HepG2 (cell line): Measurements from ENCODE around the gene CYB5B. TPM values are rescaled to one million over a fixed set of nuclear protein-coding genes. Genes with fewer than 3 reads are reported as not detected.
A peak's percentile ranks its signal among the peaks of the same experiment; 100 is the strongest.

Experiments
- CC2D1A ChIP-seq: sonication (generic); formaldehyde crosslinking; IDR thresholded peaks from 2 replicates; pipeline ENCODE4 v1.8.1; 2023; ENCODE audit warnings: mild to moderate bottlenecking, missing genetic modification reagents
- FIP1L1 ChIP-seq: fragments of 200-400 bp; formaldehyde crosslinking; IDR thresholded peaks from 2 replicates; pipeline ENCODE4 v1.6.1; 2018; ENCODE audit warnings: low read depth, mild to moderate bottlenecking, low read length, moderate library complexity, borderline replicate concordance; ENCODE audit not compliant: insufficient read depth
- JUND ChIP-seq: sonication (generic); formaldehyde crosslinking; IDR thresholded peaks from 2 replicates; pipeline ENCODE4 v1.8.0; 2022; ENCODE audit warnings: mild to moderate bottlenecking, missing genetic modification reagents
- NONO ChIP-seq, 2 experiments: fragments of 450-650 bp in 1 of 2; sonication (generic) in 1 of 2; formaldehyde crosslinking in 1 of 2; IDR thresholded peaks in 1 of 2; conservative IDR thresholded peaks in 1 of 2; 2 replicates each; pipeline versions ENCODE4 v1.6.1 to v1.8.0; 2017 to 2022; ENCODE audit warnings: mild to moderate bottlenecking in 1 of 2, missing genetic modification reagents in 1 of 2, moderate library complexity in 1 of 2
- YY1 ChIP-seq: IDR thresholded peaks from 2 replicates; pipeline ENCODE4 v1.6.1; 2011; ENCODE audit warnings: low read length, low read depth, moderate library complexity, mild to moderate bottlenecking; ENCODE audit not compliant: insufficient read depth, insufficient replicate concordance
- ZMYM3 ChIP-seq: sonication (generic); formaldehyde crosslinking; IDR thresholded peaks from 2 replicates; pipeline ENCODE4 v1.5.1; 2020; ENCODE audit warnings: mild to moderate bottlenecking, missing genetic modification reagents
- ZNF124 ChIP-seq: sonication (generic); formaldehyde crosslinking; IDR thresholded peaks from 2 replicates; pipeline ENCODE4 v1.4.0; 2020; ENCODE audit warnings: missing genetic modification reagents
- ZNF292 ChIP-seq: sonication (generic); formaldehyde crosslinking; IDR thresholded peaks from 2 replicates; pipeline ENCODE4 v1.8.1; 2022; ENCODE audit warnings: mild to moderate bottlenecking, low read depth, missing genetic modification reagents, borderline replicate concordance
- ZNF3 ChIP-seq: IDR thresholded peaks from 2 replicates; pipeline ENCODE4 v1.7.0; 2017; ENCODE audit warnings: inconsistent platforms
- ZNF430 ChIP-seq: sonication (generic); formaldehyde crosslinking; IDR thresholded peaks from 2 replicates; pipeline ENCODE4 v1.9.0; 2021; ENCODE audit warnings: mild to moderate bottlenecking, missing genetic modification reagents
- ZNF501 ChIP-seq: sonication (generic); formaldehyde crosslinking; IDR thresholded peaks from 2 replicates; pipeline ENCODE4 v1.5.1; 2020; ENCODE audit warnings: mild to moderate bottlenecking, moderate library complexity, missing genetic modification reagents
- ZNF550 ChIP-seq: sonication (generic); formaldehyde crosslinking; IDR thresholded peaks from 2 replicates; pipeline ENCODE4 v1.4.0; 2020; ENCODE audit warnings: mild to moderate bottlenecking, missing genetic modification reagents, borderline replicate concordance
- ZNF562 ChIP-seq: sonication (generic); formaldehyde crosslinking; IDR thresholded peaks from 2 replicates; pipeline ENCODE4 v1.8.0; 2022; ENCODE audit warnings: missing genetic modification reagents, borderline replicate concordance
- polyA plus RNA-seq, 8 experiments: library from polyadenylated mRNA; depleted of rRNA in 3 of 8; stranded (reverse) in 7 of 8; unstranded in 1 of 8; fragments of >200 nt; fragmentation: Illumina TruSeq in 4 of 8; extraction: Trizol in 4 of 8; gene quantifications; 2 replicates each; pipeline versions ENCODE4 v1.2.1 to v1.2.3, GENCODE V29; 2011 to 2016; ENCODE audit warnings: low read depth in 4 of 8, missing spikeins in 1 of 8, mixed read lengths in 1 of 8; ENCODE audit not compliant: insufficient read depth in 1 of 8
- total RNA-seq, 5 experiments: library from RNA; depleted of rRNA; stranded (reverse); fragments of >200 nt; fragmentation: Illumina TruSeq; extraction: Trizol; gene quantifications; 2 replicates each; pipeline ENCODE4 v1.2.3, GENCODE V29; 2016; ENCODE audit warnings: low read depth in 1 of 5
- TF ChIP-seq, protein P1 (sequence below): sonication (generic); formaldehyde crosslinking; IDR thresholded peaks from 2 replicates; pipeline ENCODE4 v1.4.0; 2020; ENCODE audit warnings: missing genetic modification reagents, low read depth, mild to moderate bottlenecking, borderline replicate concordance
- TF ChIP-seq, protein P2 (sequence below): sonication (generic); formaldehyde crosslinking; IDR thresholded peaks from 2 replicates; pipeline ENCODE4 v1.4.0; 2020; ENCODE audit warnings: missing genetic modification reagents
- TF ChIP-seq, protein P3 (sequence below): sonication (generic); formaldehyde crosslinking; IDR thresholded peaks from 2 replicates; pipeline ENCODE4 v1.5.0; 2020; ENCODE audit warnings: mild to moderate bottlenecking, missing genetic modification reagents, borderline replicate concordance
- TF ChIP-seq, protein P4 (sequence below): sonication (generic); formaldehyde crosslinking; IDR thresholded peaks from 2 replicates; pipeline ENCODE4 v1.4.0; 2020; ENCODE audit warnings: mild to moderate bottlenecking, low read depth, missing genetic modification reagents
- TF ChIP-seq, protein P5 (sequence below): sonication (generic); formaldehyde crosslinking; IDR thresholded peaks from 2 replicates; pipeline ENCODE4 v1.8.1; 2023; ENCODE audit warnings: mild to moderate bottlenecking, inconsistent platforms, moderate library complexity, missing genetic modification reagents, borderline replicate concordance
- TF ChIP-seq, protein P6 (sequence below): IDR thresholded peaks from 2 replicates; pipeline ENCODE4 v1.6.1; 2012; ENCODE audit warnings: inconsistent platforms

CYB5B gene
- total and polyA plus RNA-seq, 2 of the 13 experiments (the other 11 are each of a cell fraction or from before 2014, with no cell fraction given): 234 to 432 TPM

DNA sequence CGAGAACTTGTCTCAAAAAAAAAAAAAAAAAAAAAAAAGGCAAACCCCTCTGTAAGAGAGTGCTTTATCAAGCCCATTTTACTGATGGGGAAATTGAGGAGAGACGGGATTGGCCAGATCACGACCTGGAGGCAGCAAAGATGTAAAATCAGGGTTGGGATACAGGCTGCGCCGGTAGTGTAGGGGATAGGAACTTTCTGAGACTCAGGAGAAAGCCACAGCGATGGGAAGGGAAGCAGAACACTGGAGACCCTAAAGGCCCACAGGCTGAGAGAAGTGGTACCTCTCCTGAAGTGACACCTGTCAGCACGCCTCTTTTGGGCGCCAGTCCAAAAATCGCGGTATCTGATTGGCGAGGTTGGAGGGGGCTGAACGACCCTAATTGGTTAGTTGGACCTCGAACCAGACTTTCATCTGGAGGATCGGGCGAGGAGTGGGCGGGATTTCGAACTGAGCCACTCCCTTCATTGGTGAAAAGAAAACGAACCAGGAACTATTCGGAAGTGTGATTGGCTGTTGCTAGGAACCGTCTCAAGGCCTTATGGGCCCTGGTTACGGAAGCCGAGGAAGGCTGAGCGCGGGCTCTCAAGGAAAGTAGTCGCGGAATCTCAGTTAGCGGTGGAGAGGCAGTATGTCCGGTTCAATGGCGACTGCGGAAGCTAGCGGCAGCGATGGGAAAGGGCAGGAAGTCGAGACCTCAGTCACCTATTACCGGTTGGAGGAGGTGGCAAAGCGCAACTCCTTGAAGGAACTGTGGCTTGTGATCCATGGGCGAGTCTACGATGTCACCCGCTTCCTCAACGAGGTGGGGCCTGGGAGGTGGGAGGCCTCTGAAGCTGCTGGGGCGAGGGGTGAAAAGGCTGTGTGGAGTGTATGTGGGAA lies at the start of gene CYB5B (continued):
- TF ChIP-seq, protein P1, sequence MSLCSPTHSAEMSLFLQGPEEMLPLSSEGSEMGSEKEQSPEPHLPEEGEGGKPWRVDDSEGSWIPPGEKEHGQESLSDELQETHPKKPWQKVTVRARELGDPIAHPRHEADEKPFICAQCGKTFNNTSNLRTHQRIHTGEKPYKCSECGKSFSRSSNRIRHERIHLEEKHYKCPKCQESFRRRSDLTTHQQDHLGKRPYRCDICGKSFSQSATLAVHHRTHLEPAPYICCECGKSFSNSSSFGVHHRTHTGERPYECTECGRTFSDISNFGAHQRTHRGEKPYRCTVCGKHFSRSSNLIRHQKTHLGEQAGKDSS (CRISPR knock-in tag): peak; percentile 61
- TF ChIP-seq ZNF3 (CRISPR knock-in tag) (no peak), ZNF562 (CRISPR knock-in tag) (no peak), ZNF550 (CRISPR knock-in tag) (no peak), YY1 (peak; percentile 88), ZMYM3 (CRISPR knock-in tag) (peak; percentile 94), ZNF292 (CRISPR knock-in tag) (no peak), ZNF430 (CRISPR knock-in tag) (peak; percentile 92; the same call in 1 of the 2 replicates), ZNF501 (CRISPR knock-in tag) (peak; percentile 84), ZNF124 (CRISPR knock-in tag) (peak; percentile 26; the same call in 1 of the 2 replicates), FIP1L1 (no peak), CC2D1A (CRISPR knock-in tag) (no peak), NONO (IDR thresholded peaks at IDR 0.05) (no peak), NONO (CRISPR knock-in tag; conservative IDR thresholded peaks at IDR 0.05) (peak; percentile 73), JUND (no peak)
- TF ChIP-seq, protein P2, sequence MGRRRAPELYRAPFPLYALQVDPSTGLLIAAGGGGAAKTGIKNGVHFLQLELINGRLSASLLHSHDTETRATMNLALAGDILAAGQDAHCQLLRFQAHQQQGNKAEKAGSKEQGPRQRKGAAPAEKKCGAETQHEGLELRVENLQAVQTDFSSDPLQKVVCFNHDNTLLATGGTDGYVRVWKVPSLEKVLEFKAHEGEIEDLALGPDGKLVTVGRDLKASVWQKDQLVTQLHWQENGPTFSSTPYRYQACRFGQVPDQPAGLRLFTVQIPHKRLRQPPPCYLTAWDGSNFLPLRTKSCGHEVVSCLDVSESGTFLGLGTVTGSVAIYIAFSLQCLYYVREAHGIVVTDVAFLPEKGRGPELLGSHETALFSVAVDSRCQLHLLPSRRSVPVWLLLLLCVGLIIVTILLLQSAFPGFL: no peak
- TF ChIP-seq, protein P3, sequence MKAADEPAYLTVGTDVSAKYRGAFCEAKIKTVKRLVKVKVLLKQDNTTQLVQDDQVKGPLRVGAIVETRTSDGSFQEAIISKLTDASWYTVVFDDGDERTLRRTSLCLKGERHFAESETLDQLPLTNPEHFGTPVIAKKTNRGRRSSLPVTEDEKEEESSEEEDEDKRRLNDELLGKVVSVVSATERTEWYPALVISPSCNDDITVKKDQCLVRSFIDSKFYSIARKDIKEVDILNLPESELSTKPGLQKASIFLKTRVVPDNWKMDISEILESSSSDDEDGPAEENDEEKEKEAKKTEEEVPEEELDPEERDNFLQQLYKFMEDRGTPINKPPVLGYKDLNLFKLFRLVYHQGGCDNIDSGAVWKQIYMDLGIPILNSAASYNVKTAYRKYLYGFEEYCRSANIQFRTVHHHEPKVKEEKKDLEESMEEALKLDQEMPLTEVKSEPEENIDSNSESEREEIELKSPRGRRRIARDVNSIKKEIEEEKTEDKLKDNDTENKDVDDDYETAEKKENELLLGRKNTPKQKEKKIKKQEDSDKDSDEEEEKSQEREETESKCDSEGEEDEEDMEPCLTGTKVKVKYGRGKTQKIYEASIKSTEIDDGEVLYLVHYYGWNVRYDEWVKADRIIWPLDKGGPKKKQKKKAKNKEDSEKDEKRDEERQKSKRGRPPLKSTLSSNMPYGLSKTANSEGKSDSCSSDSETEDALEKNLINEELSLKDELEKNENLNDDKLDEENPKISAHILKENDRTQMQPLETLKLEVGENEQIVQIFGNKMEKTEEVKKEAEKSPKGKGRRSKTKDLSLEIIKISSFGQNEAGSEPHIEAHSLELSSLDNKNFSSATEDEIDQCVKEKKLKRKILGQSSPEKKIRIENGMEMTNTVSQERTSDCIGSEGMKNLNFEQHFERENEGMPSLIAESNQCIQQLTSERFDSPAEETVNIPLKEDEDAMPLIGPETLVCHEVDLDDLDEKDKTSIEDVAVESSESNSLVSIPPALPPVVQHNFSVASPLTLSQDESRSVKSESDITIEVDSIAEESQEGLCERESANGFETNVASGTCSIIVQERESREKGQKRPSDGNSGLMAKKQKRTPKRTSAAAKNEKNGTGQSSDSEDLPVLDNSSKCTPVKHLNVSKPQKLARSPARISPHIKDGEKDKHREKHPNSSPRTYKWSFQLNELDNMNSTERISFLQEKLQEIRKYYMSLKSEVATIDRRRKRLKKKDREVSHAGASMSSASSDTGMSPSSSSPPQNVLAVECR: peak; percentile 98
- TF ChIP-seq, protein P4, sequence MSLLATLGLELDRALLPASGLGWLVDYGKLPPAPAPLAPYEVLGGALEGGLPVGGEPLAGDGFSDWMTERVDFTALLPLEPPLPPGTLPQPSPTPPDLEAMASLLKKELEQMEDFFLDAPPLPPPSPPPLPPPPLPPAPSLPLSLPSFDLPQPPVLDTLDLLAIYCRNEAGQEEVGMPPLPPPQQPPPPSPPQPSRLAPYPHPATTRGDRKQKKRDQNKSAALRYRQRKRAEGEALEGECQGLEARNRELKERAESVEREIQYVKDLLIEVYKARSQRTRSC (CRISPR knock-in tag): no peak; the same call in 1 of the 2 replicates
- TF ChIP-seq, protein P5, sequence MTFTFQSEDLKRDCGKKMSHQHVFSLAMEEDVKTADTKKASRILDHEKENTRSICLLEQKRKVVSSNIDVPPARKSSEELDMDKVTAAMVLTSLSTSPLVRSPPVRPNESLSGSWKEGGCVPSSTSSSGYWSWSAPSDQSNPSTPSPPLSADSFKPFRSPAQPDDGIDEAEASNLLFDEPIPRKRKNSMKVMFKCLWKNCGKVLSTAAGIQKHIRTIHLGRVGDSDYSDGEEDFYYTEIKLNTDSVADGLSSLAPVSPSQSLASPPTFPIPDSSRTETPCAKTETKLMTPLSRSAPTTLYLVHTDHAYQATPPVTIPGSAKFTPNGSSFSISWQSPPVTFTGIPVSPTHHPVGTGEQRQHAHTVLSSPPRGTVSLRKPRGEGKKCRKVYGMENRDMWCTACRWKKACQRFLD (CRISPR knock-in tag): peak; percentile 87; the same call in 1 of the 2 replicates
- TF ChIP-seq, protein P6, sequence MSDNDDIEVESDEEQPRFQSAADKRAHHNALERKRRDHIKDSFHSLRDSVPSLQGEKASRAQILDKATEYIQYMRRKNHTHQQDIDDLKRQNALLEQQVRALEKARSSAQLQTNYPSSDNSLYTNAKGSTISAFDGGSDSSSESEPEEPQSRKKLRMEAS: peak; percentile 88
